ENCODE measurements around the gene GSTK1. TPM values are rescaled to one million over a fixed set of nuclear protein-coding genes. Genes with fewer than 3 reads are reported as not detected.

GSTK1 gene
- total and polyA plus RNA-seq, 10 of the 15 experiments (the other 5 are each of a cell fraction or from before 2014, with no cell fraction given): 76.2 to 166 (median 127) TPM

GRCh38 chr7:143240291-143241168 lies 22.7 kb upstream of the GSTK1 start:
- ChIA-PET SMC1A (ENCODE audit: uncharacterized antibody, unreplicated experiment) (interaction anchor here (0.6 to 3.3 kb wide), 37 partner anchors 8 to 887 kb away, joined by 3 to 73 read pairs (median 5); partner anchors contain the start of genes CASP2, EPHA1, GSTK1 and TAS2R40), RAD21 (ENCODE audit: unreplicated experiment) (interaction anchor here (0.7 to 2.5 kb wide), 23 partner anchors 9 to 887 kb away, joined by 3 to 54 read pairs (median 5); partner anchors contain the start of genes EPHA1 and GSTK1), CTCF (interaction anchor here (0.7 to 6.9 kb wide), 66 partner anchors 9 to 887 kb away, joined by 3 to 124 read pairs (median 6); partner anchors contain the start of genes CLCN1, EPHA1 and GSTK1), POLR2A (no interaction called here)
- no peaks in the 10 kb centered on the region for H4K20me1 ChIP-seq (ENCODE audit: control insufficient read depth, insufficient read depth)
- H3K4me1 ChIP-seq (ENCODE audit: control insufficient read depth, insufficient read depth, low read length): no peaks in the 10 kb centered on the region
- no peak overlapping the region for H3K27ac ChIP-seq (ENCODE audit: control insufficient read depth, insufficient read depth)
- H3K4me2 ChIP-seq (ENCODE audit: control insufficient read depth, insufficient read depth): no peak overlapping the region
- WGBS (ENCODE audit: insufficient coverage, insufficient replicate concordance, low lambda C conversion rate, missing lambda C conversion rate): 14% methylated on average over 9 of the region's 9 CpGs
- H2AFZ ChIP-seq (ENCODE audit: control insufficient read depth, low read depth, low read length): no peak overlapping the region
- intact Hi-C loops (cut with micrococcal nuclease; ENCODE audit: unreplicated experiment) (loop anchor here (1.0 to 10.0 kb wide), 3 partner anchors 65 to 884 kb away; partner anchors contain the start of gene OR2A14), in situ Hi-C loops (cut with MboI) (no loop called here)
- no peaks in the 10 kb centered on the region for H3K79me2 ChIP-seq (ENCODE audit: control insufficient read depth, insufficient read depth, low read length)
- peak; percentile 97 for ATAC-seq
- no peaks in the 10 kb centered on the region for H3K27me3 ChIP-seq (replicated peaks in 1 of 2; ENCODE audit: control insufficient read depth in 2 of 2, insufficient read depth in 2 of 2, low read length in 1 of 2)
- no peaks in the 10 kb centered on the region for H3K36me3 ChIP-seq (ENCODE audit: control insufficient read depth in 2 of 2, insufficient read depth in 2 of 2, low read length in 1 of 2)
- FAIRE-seq: peak; percentile 97
- H3K9me3 ChIP-seq (replicated peaks; ENCODE audit: control insufficient read depth, insufficient read depth, low read length): no peaks in the 10 kb centered on the region; the same call in 2 of the 3 replicates
- no peak for DNase-seq (ENCODE audit: low read depth, low spot score)
- BruUV-seq (replicated peaks): no TSS peak
- H3K4me3 ChIP-seq: no peak overlapping the region
- H3K9ac ChIP-seq (ENCODE audit: control insufficient read depth, insufficient read depth, low read length): no peak overlapping the region
- TF ChIP-seq JUND (IDR thresholded peaks at IDR 0.05; ENCODE audit: low read depth, low read length) (no peak), FOXK2 (IDR thresholded peaks at IDR 0.05) (no peak), POLR2AphosphoS2 (IDR thresholded peaks at IDR 0.05; ENCODE audit: low read depth, low read length) (no peak), PAX8 (IDR thresholded peaks at IDR 0.05) (no peak), MXI1 (IDR thresholded peaks at IDR 0.05; ENCODE audit: low read depth, low read length) (no peak), POLR2AphosphoS5 (IDR thresholded peaks at IDR 0.05; ENCODE audit: low read length) (no peak), MEF2A (IDR thresholded peaks at IDR 0.05; ENCODE audit: insufficient read depth, low read depth, low read length) (no peak), NRF1 (conservative IDR thresholded peaks at IDR 0.05; ENCODE audit: low read depth, low read length) (no peak), CEBPZ (IDR thresholded peaks at IDR 0.05; ENCODE audit: low read depth, low read length) (no peak), TCF3 (IDR thresholded peaks at IDR 0.05; ENCODE audit: borderline replicate concordance, insufficient read depth, low read depth, low read length) (no peak), PRDM15 (CRISPR knock-in tag; IDR thresholded peaks at IDR 0.05) (no peak), RAD21 (IDR thresholded peaks at IDR 0.05; ENCODE audit: insufficient read depth, low read depth, low read length) (peak; percentile 92), TAF1 (IDR thresholded peaks at IDR 0.05; ENCODE audit: borderline replicate concordance, low read depth, low read length) (no peak), SMARCA5 (IDR thresholded peaks at IDR 0.05) (peak; percentile 61; the same call in 1 of the 2 replicates), ZNF622 (IDR thresholded peaks at IDR 0.05) (no peak), NR2C2 (IDR thresholded peaks at IDR 0.05; ENCODE audit: borderline replicate concordance, control insufficient read depth, insufficient read length, low read depth) (no peak), CBX3 (IDR thresholded peaks at IDR 0.05; ENCODE audit: borderline replicate concordance, low read depth) (no peak)
